Fibroblast of skin of scalp (primary cell): ENCODE measurements around the gene RAB11A.
A peak's percentile ranks its signal among the peaks of the same experiment; 100 is the strongest.

Source experiments
- DNase-seq: peaks from one replicate; pipeline ENCODE4 v3.0.0-alpha.2; 2013

RAB11A gene

GRCh38 chr15:65887565-65887964 lies 18.3 kb downstream of the RAB11A start:
- DNase-seq: no peak

GRCh38 chr15:65888981-65889380 lies 19.7 kb downstream of the RAB11A start:
- DNase-seq: no peak

- no peak for DNase-seq
Measured at GRCh38 chr15:65893060-65893459, 23.8 kb downstream of the RAB11A start.

- no peak for DNase-seq
Measured at GRCh38 chr15:65896236-65896635, 26.9 kb downstream of the RAB11A start.

GRCh38 chr15:65900488-65900887 lies 31.2 kb downstream of the RAB11A start:
- no peak for DNase-seq

GRCh38 chr15:65901336-65901735 lies 32.0 kb downstream of the RAB11A start:
- DNase-seq: no peak

- DNase-seq: no peak
Measured at GRCh38 chr15:65901836-65902235, 32.5 kb downstream of the RAB11A start.

GRCh38 chr15:65902373-65902772 lies 33.1 kb downstream of the RAB11A start:
- DNase-seq: no peak

GRCh38 chr15:65903296-65904073 lies 34.2 kb downstream of the RAB11A start:
- peak; percentile 18 for DNase-seq

- no peak for DNase-seq
Measured at GRCh38 chr15:65904301-65904700, 35.0 kb downstream of the RAB11A start.

GRCh38 chr15:65906396-65906795 lies 37.1 kb downstream of the RAB11A start:
- no peak for DNase-seq

GRCh38 chr15:65907661-65908060 lies 38.4 kb downstream of the RAB11A start:
- DNase-seq: no peak

GRCh38 chr15:65908876-65909275 lies 39.6 kb downstream of the RAB11A start:
- DNase-seq: no peak

GRCh38 chr15:65909831-65910230 lies 40.5 kb downstream of the RAB11A start:
- no peak for DNase-seq

- no peak for DNase-seq
Measured at GRCh38 chr15:65910341-65910740, 41.0 kb downstream of the RAB11A start.

- no peak for DNase-seq
Measured at GRCh38 chr15:65912235-65912634, 42.9 kb downstream of the RAB11A start.

GRCh38 chr15:65913631-65914199 lies 44.4 kb downstream of the RAB11A start:
- no peak for DNase-seq

- DNase-seq: no peak
Measured at GRCh38 chr15:65914386-65914785, 45.1 kb downstream of the RAB11A start.

GRCh38 chr15:65914981-65915925 lies 46.0 kb downstream of the RAB11A start:
- DNase-seq: no peak

- DNase-seq: no peak
Measured at GRCh38 chr15:65916041-65916663, 46.9 kb downstream of the RAB11A start.

GRCh38 chr15:65916664-65917406 lies 47.5 kb downstream of the RAB11A start:
- peak; percentile 65 for DNase-seq

- no peak for DNase-seq
Measured at GRCh38 chr15:65917407-65917756, 48.1 kb downstream of the RAB11A start.
